Hepatocyte (in vitro differentiated cells): ENCODE measurements around the gene KANSL2.

Experiments
- CTCF ChIP-seq: fragments of 200-600 bp; sonication (generic); IDR thresholded peaks from 2 replicates; pipeline ENCODE4 v1.5.1; 2016; ENCODE audit warnings: antibody characterized with exemption, mild to moderate bottlenecking; ENCODE audit not compliant: poor library complexity
- EZH2 ChIP-seq: fragments of 200-600 bp; sonication (generic); IDR thresholded peaks from 2 replicates; pipeline ENCODE4 v1.6.1; 2016; ENCODE audit warnings: antibody characterized with exemption, mild to moderate bottlenecking, borderline replicate concordance
- EZH2phosphoT487 ChIP-seq: fragments of 200-600 bp; sonication (generic); IDR thresholded peaks from one replicate; pipeline ENCODE4 v1.6.1; 2018; ENCODE audit warnings: antibody characterized with exemption, mild to moderate bottlenecking, low read depth, moderate library complexity; ENCODE audit not compliant: unreplicated experiment, severe bottlenecking

- TF ChIP-seq CTCF (no peak), EZH2 (no peak), EZH2phosphoT487 (no peak)
Measured at GRCh38 chr12:48640854-48641253, 41.2 kb downstream of the KANSL2 start.
